ENCODE data around the gene COL19A1. TPM values are rescaled to one million over a fixed set of nuclear protein-coding genes. Genes with fewer than 3 reads are reported as not detected.

Gene COL19A1
- polyA plus RNA-seq, 1 donor, result 3.4 TPM

- DNase-seq, result no peak
- H3K27ac ChIP-seq (ENCODE audit: low read length), result no peak overlapping the region
- H3K36me3 ChIP-seq (ENCODE audit: control insufficient read depth, insufficient read depth, low read length), result no peaks in the 10 kb centered on the region
- H3K4me1 ChIP-seq (ENCODE audit: control insufficient read depth, insufficient read depth, low read length), result no peaks in the 10 kb centered on the region
- H3K27me3 ChIP-seq (ENCODE audit: control insufficient read depth, insufficient read depth, low read length), result no peaks in the 10 kb centered on the region
- H3K4me3 ChIP-seq (ENCODE audit: low read length), result no peak overlapping the region
- no CpG with 5 or more reads among the region's 7 CpGs for WGBS (ENCODE audit: insufficient coverage, low lambda C conversion rate)
- H3K9me3 ChIP-seq (ENCODE audit: control insufficient read depth, low read depth, low read length), result no peaks in the 10 kb centered on the region
Observed at GRCh38 chr6:70234561-70235236, 368.3 kb downstream of the COL19A1 start.

GRCh38 chr6:70236343-70236742 is 370.0 kb downstream of the COL19A1 start:
- WGBS (ENCODE audit: insufficient coverage, low lambda C conversion rate), result 67% methylated on average over 1 of the region's 3 CpGs
- H3K4me3 ChIP-seq (ENCODE audit: low read length), result no peak overlapping the region

GRCh38 chr6:70241031-70241430 is 374.7 kb downstream of the COL19A1 start:
- Histone ChIP-seq H3K9me3 (ENCODE audit: control insufficient read depth, low read depth, low read length) (no peaks in the 10 kb centered on the region), H3K4me3 (ENCODE audit: low read length) (no peak overlapping the region), H3K27ac (ENCODE audit: low read length) (no peak overlapping the region), H3K36me3 (ENCODE audit: control insufficient read depth, insufficient read depth, low read length) (no peaks in the 10 kb centered on the region), H3K27me3 (ENCODE audit: control insufficient read depth, insufficient read depth, low read length) (no peaks in the 10 kb centered on the region), H3K4me1 (ENCODE audit: control insufficient read depth, insufficient read depth, low read length) (no peaks in the 10 kb centered on the region)
- DNase-seq, result peak in 1 of 2 donors; percentile 11
- no CpG with 5 or more reads among the region's 3 CpGs for WGBS (ENCODE audit: insufficient coverage, low lambda C conversion rate)

More at GRCh38 chr6:70236343-70236742, 370.0 kb downstream of the COL19A1 start:
- no peaks in the 10 kb centered on the region for H3K9me3 ChIP-seq (ENCODE audit: control insufficient read depth, low read depth, low read length)
- H3K4me1 ChIP-seq (ENCODE audit: control insufficient read depth, insufficient read depth, low read length), result no peaks in the 10 kb centered on the region
- no peaks in the 10 kb centered on the region for H3K27me3 ChIP-seq (ENCODE audit: control insufficient read depth, insufficient read depth, low read length)
- H3K27ac ChIP-seq (ENCODE audit: low read length), result no peak overlapping the region
- H3K36me3 ChIP-seq (ENCODE audit: control insufficient read depth, insufficient read depth, low read length), result no peaks in the 10 kb centered on the region
- DNase-seq, result no peak

- Histone ChIP-seq H3K4me3 (ENCODE audit: low read length) (no peak overlapping the region), H3K9me3 (ENCODE audit: control insufficient read depth, low read depth, low read length) (no peaks in the 10 kb centered on the region), H3K36me3 (ENCODE audit: control insufficient read depth, insufficient read depth, low read length) (no peaks in the 10 kb centered on the region), H3K27me3 (ENCODE audit: control insufficient read depth, insufficient read depth, low read length) (no peaks in the 10 kb centered on the region), H3K4me1 (ENCODE audit: control insufficient read depth, insufficient read depth, low read length) (no peaks in the 10 kb centered on the region), H3K27ac (ENCODE audit: low read length) (no peak overlapping the region)
- WGBS (ENCODE audit: insufficient coverage, low lambda C conversion rate), result 40% methylated on average over 2 of the region's 7 CpGs
- peak; percentile 9 to 41 for DNase-seq
Observed at GRCh38 chr6:70241991-70242420, 375.6 kb downstream of the COL19A1 start.

GRCh38 chr6:70246118-70246517 is 379.8 kb downstream of the COL19A1 start:
- no peaks in the 10 kb centered on the region for H3K9me3 ChIP-seq (ENCODE audit: control insufficient read depth, low read depth, low read length)
- no peaks in the 10 kb centered on the region for H3K36me3 ChIP-seq (ENCODE audit: control insufficient read depth, insufficient read depth, low read length)
- H3K4me1 ChIP-seq (ENCODE audit: control insufficient read depth, insufficient read depth, low read length), result no peaks in the 10 kb centered on the region
- DNase-seq, result no peak
- no peaks in the 10 kb centered on the region for H3K27me3 ChIP-seq (ENCODE audit: control insufficient read depth, insufficient read depth, low read length)
- H3K4me3 ChIP-seq (ENCODE audit: low read length), result no peak overlapping the region
- no peak overlapping the region for H3K27ac ChIP-seq (ENCODE audit: low read length)
- 86% methylated on average over 1 of the region's 7 CpGs for WGBS (ENCODE audit: insufficient coverage, low lambda C conversion rate)

- H3K36me3 ChIP-seq (ENCODE audit: control insufficient read depth, insufficient read depth, low read length), result no peaks in the 10 kb centered on the region
- H3K4me3 ChIP-seq (ENCODE audit: low read length), result no peak overlapping the region
- no peaks in the 10 kb centered on the region for H3K4me1 ChIP-seq (ENCODE audit: control insufficient read depth, insufficient read depth, low read length)
- no peaks in the 10 kb centered on the region for H3K27me3 ChIP-seq (ENCODE audit: control insufficient read depth, insufficient read depth, low read length)
- no peaks in the 10 kb centered on the region for H3K9me3 ChIP-seq (ENCODE audit: control insufficient read depth, low read depth, low read length)
- WGBS (ENCODE audit: insufficient coverage, low lambda C conversion rate), result no CpG with 5 or more reads among the region's 2 CpGs
- no peak overlapping the region for H3K27ac ChIP-seq (ENCODE audit: low read length)
- no peak for DNase-seq
Observed at GRCh38 chr6:70252604-70253003, 386.2 kb downstream of the COL19A1 start.

- no peaks in the 10 kb centered on the region for H3K36me3 ChIP-seq (ENCODE audit: control insufficient read depth, insufficient read depth, low read length)
- no peak overlapping the region for H3K4me3 ChIP-seq (ENCODE audit: low read length)
- H3K27ac ChIP-seq (ENCODE audit: low read length), result no peak overlapping the region
- H3K4me1 ChIP-seq (ENCODE audit: control insufficient read depth, insufficient read depth, low read length), result no peaks in the 10 kb centered on the region
- H3K27me3 ChIP-seq (ENCODE audit: control insufficient read depth, insufficient read depth, low read length), result no peaks in the 10 kb centered on the region
- 100% methylated on average over 2 of the region's 3 CpGs for WGBS (ENCODE audit: insufficient coverage, low lambda C conversion rate)
- no peak for DNase-seq
- H3K9me3 ChIP-seq (ENCODE audit: control insufficient read depth, low read depth, low read length), result no peaks in the 10 kb centered on the region
Observed at GRCh38 chr6:70253923-70254322, 387.6 kb downstream of the COL19A1 start.

- Histone ChIP-seq H3K9me3 (ENCODE audit: control insufficient read depth, low read depth, low read length) (no peaks in the 10 kb centered on the region), H3K4me3 (ENCODE audit: low read length) (no peak overlapping the region)
- WGBS (ENCODE audit: insufficient coverage, low lambda C conversion rate), result no CpG with 5 or more reads among the region's 2 CpGs
Observed at GRCh38 chr6:70254784-70255183, 388.4 kb downstream of the COL19A1 start.

GRCh38 chr6:70257768-70258273 is 391.5 kb downstream of the COL19A1 start:
- Histone ChIP-seq H3K27ac (ENCODE audit: low read length) (no peak overlapping the region), H3K36me3 (ENCODE audit: control insufficient read depth, insufficient read depth, low read length) (no peaks in the 10 kb centered on the region), H3K4me3 (ENCODE audit: low read length) (no peak overlapping the region), H3K4me1 (ENCODE audit: control insufficient read depth, insufficient read depth, low read length) (no peaks in the 10 kb centered on the region), H3K9me3 (ENCODE audit: control insufficient read depth, low read depth, low read length) (no peaks in the 10 kb centered on the region), H3K27me3 (ENCODE audit: control insufficient read depth, insufficient read depth, low read length) (no peaks in the 10 kb centered on the region)
- no peak for DNase-seq
- WGBS (ENCODE audit: insufficient coverage, low lambda C conversion rate), result 80% methylated on average over 1 of the region's 2 CpGs

More at GRCh38 chr6:70254784-70255183, 388.4 kb downstream of the COL19A1 start:
- no peak overlapping the region for H3K27ac ChIP-seq (ENCODE audit: low read length)
- no peaks in the 10 kb centered on the region for H3K27me3 ChIP-seq (ENCODE audit: control insufficient read depth, insufficient read depth, low read length)
- no peak for DNase-seq
- no peaks in the 10 kb centered on the region for H3K36me3 ChIP-seq (ENCODE audit: control insufficient read depth, insufficient read depth, low read length)
- H3K4me1 ChIP-seq (ENCODE audit: control insufficient read depth, insufficient read depth, low read length), result no peaks in the 10 kb centered on the region

GRCh38 chr6:70258483-70258882 is 392.1 kb downstream of the COL19A1 start:
- WGBS (ENCODE audit: insufficient coverage, low lambda C conversion rate), result no CpG with 5 or more reads among the region's 1 CpG
- no peak overlapping the region for H3K4me3 ChIP-seq (ENCODE audit: low read length)
- H3K27ac ChIP-seq (ENCODE audit: low read length), result no peak overlapping the region
- H3K36me3 ChIP-seq (ENCODE audit: control insufficient read depth, insufficient read depth, low read length), result no peaks in the 10 kb centered on the region
- no peaks in the 10 kb centered on the region for H3K4me1 ChIP-seq (ENCODE audit: control insufficient read depth, insufficient read depth, low read length)
- H3K9me3 ChIP-seq (ENCODE audit: control insufficient read depth, low read depth, low read length), result no peaks in the 10 kb centered on the region
- DNase-seq, result no peak
- H3K27me3 ChIP-seq (ENCODE audit: control insufficient read depth, insufficient read depth, low read length), result no peaks in the 10 kb centered on the region

Data from large intestine (tissue), 3 donors.